ENCODE results near the gene MEIKIN. TPM values are rescaled to one million over a fixed set of nuclear protein-coding genes. Genes with fewer than 3 reads are reported as not detected.

Gene MEIKIN
- total RNA-seq, 1 experiment from 2014 or later: not detected

- no peak overlapping the region for H3K14ac ChIP-seq (ENCODE audit: insufficient read depth, low read length)
- H3K4me1 ChIP-seq (ENCODE audit: insufficient read depth, low read length): no peaks in the 10 kb centered on the region
- H3K4me3 Mint-ChIP-seq: no peak overlapping the region
- no CpG with 5 or more reads among the region's 2 CpGs for WGBS (ENCODE audit: extremely low coverage, insufficient read length, low lambda C conversion rate)
- no peak overlapping the region for H3K4ac ChIP-seq (ENCODE audit: low read depth, low read length)
- H3K27me3 Mint-ChIP-seq (ENCODE audit: low read depth): 0 out of 2 replicates have a peak, but pooled peaks cover 4% of the 10 kb centered on the region
- H3T11ph ChIP-seq (ENCODE audit: low read length): no peak overlapping the region
- no peak overlapping the region for H2BK20ac ChIP-seq (ENCODE audit: low read depth, low read length, poor library complexity, severe bottlenecking)
- H3K23me2 ChIP-seq (ENCODE audit: insufficient read length, low read depth, low read length, poor library complexity, severe bottlenecking): no peaks in the 10 kb centered on the region
- no peak overlapping the region for H2BK12ac ChIP-seq (ENCODE audit: insufficient read length, low read depth, low read length)
- H3K9ac ChIP-seq (ENCODE audit: extremely low read depth, insufficient read length, low read length): no peak overlapping the region
- no peak for DNase-seq
- H3K9me3 ChIP-seq (ENCODE audit: control insufficient read depth, low read depth, low read length): no peaks in the 10 kb centered on the region
- H4K5ac ChIP-seq (ENCODE audit: insufficient read length, low read depth, low read length): no peak overlapping the region
- peaks cover 6% of the 10 kb centered on the region; the same call in 1 of the 2 replicates for H3K79me2 ChIP-seq (ENCODE audit: insufficient read depth, low read length)
- no peak overlapping the region for H2BK15ac ChIP-seq (ENCODE audit: low read depth, low read length)
- H2AFZ ChIP-seq (ENCODE audit: low read length): no peak overlapping the region
- H3K27ac ChIP-seq (ENCODE audit: insufficient read length, low read depth, low read length): no peak overlapping the region
- no peak overlapping the region for H3K56ac ChIP-seq (ENCODE audit: insufficient read length, low read depth, low read length)
- H3K79me1 ChIP-seq (ENCODE audit: insufficient read depth, low read depth, low read length, poor library complexity, severe bottlenecking): peaks cover 11% of the 10 kb centered on the region
- no peak overlapping the region for H3K4me2 ChIP-seq (ENCODE audit: insufficient read depth, insufficient read length, low read length)
- no peak overlapping the region for H4K91ac ChIP-seq (ENCODE audit: insufficient read length, low read depth, low read length)
- no peak overlapping the region for H3K23ac ChIP-seq (ENCODE audit: insufficient read length, low read depth, low read length)
- no peak overlapping the region for H2BK120ac ChIP-seq (ENCODE audit: low read depth, low read length, poor library complexity, severe bottlenecking)
- no peak overlapping the region for H2AK5ac ChIP-seq (ENCODE audit: insufficient read length, low read length)
- H3K9me3 Mint-ChIP-seq: no peaks in the 10 kb centered on the region
- no peak overlapping the region for H3K18ac ChIP-seq (ENCODE audit: insufficient read length, low read depth, low read length)
- peaks cover 0 to 4% (median 0%) of the 10 kb centered on the region in 3 experiments; a peak in 1 of 7 replicates for H3K36me3 Mint-ChIP-seq (ENCODE audit: insufficient read depth in 1 of 3, low read depth in 3 of 3)
- no peak overlapping the region for H3K27ac Mint-ChIP-seq
- no peak overlapping the region for H4K8ac ChIP-seq (replicated peaks; ENCODE audit: insufficient read length, low read depth, low read length)
- TF ChIP-seq, protein P1, sequence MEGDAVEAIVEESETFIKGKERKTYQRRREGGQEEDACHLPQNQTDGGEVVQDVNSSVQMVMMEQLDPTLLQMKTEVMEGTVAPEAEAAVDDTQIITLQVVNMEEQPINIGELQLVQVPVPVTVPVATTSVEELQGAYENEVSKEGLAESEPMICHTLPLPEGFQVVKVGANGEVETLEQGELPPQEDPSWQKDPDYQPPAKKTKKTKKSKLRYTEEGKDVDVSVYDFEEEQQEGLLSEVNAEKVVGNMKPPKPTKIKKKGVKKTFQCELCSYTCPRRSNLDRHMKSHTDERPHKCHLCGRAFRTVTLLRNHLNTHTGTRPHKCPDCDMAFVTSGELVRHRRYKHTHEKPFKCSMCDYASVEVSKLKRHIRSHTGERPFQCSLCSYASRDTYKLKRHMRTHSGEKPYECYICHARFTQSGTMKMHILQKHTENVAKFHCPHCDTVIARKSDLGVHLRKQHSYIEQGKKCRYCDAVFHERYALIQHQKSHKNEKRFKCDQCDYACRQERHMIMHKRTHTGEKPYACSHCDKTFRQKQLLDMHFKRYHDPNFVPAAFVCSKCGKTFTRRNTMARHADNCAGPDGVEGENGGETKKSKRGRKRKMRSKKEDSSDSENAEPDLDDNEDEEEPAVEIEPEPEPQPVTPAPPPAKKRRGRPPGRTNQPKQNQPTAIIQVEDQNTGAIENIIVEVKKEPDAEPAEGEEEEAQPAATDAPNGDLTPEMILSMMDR (conservative IDR thresholded peaks at IDR 0.05): no peak
- H2BK5ac ChIP-seq (ENCODE audit: insufficient read length, low read length): no peak overlapping the region
- peaks cover 5 to 10% of the 10 kb centered on the region in 2 experiments for H3K4me1 Mint-ChIP-seq
- no peaks in the 10 kb centered on the region for H3K27me3 ChIP-seq (ENCODE audit: insufficient read depth, low read length)
- H4K20me1 ChIP-seq (ENCODE audit: control insufficient read depth, insufficient read depth, insufficient read length): no peaks in the 10 kb centered on the region
Measured at GRCh38 chr5:131790550-131790949, 154.9 kb downstream of the MEIKIN start.

All from H9 (cell line).